Astrocyte of the hippocampus (primary cell): Measurements from ENCODE around the gene UBLCP1.
"Not testable (repeated sequence)": the region's sequence is repeated elsewhere in the genome, so short reads cannot be mapped to it uniquely, and the experiment has no call there.

Source experiments
- DNase-seq: peaks from one replicate; pipeline ENCODE4 v3.0.0; 2011; ENCODE audit warnings: low read depth, low spot score

Gene UBLCP1, protein sequence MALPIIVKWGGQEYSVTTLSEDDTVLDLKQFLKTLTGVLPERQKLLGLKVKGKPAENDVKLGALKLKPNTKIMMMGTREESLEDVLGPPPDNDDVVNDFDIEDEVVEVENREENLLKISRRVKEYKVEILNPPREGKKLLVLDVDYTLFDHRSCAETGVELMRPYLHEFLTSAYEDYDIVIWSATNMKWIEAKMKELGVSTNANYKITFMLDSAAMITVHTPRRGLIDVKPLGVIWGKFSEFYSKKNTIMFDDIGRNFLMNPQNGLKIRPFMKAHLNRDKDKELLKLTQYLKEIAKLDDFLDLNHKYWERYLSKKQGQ

DNA sequence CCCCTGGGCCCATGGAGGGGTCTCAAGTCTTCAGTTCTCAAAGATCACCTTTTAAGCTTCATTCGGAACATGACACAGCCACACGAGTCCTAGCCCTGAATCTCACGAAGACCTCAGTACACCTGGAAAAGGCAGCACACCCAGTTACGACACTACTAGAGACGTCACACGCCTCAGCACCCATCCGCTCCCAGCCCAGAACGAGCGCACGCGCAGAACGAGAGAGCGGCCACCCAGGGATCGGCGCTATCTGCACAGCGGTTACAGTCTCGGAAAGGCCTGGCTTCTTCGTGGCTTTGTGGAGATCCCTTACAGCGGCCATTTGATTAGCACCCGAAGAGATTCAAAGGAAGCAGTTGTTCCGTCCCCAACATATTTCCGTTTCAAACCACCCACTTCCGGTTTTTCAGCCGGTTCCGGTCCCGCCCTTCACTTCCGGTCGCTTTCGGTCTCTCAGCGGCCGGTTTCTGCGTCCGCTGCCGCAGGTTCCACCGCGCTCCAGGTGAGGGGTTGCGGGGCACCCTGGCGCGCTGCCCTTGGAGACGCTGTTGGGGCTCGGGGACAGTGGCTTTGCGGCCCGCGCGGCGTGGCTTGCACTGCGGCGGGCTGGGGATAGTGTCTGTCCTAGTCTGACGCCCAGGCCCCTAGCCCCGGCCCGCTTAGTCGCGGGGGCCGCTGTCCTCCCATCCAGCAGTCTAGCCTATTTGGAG, at the start of gene UBLCP1:
Gene UBLCP1, plus strand, starts transcription at position 432 of the 710 bp plus-strand sequence. CDS start 5,626 bp downstream, outside the sequence.
- peak; percentile 89 for DNase-seq

DNA sequence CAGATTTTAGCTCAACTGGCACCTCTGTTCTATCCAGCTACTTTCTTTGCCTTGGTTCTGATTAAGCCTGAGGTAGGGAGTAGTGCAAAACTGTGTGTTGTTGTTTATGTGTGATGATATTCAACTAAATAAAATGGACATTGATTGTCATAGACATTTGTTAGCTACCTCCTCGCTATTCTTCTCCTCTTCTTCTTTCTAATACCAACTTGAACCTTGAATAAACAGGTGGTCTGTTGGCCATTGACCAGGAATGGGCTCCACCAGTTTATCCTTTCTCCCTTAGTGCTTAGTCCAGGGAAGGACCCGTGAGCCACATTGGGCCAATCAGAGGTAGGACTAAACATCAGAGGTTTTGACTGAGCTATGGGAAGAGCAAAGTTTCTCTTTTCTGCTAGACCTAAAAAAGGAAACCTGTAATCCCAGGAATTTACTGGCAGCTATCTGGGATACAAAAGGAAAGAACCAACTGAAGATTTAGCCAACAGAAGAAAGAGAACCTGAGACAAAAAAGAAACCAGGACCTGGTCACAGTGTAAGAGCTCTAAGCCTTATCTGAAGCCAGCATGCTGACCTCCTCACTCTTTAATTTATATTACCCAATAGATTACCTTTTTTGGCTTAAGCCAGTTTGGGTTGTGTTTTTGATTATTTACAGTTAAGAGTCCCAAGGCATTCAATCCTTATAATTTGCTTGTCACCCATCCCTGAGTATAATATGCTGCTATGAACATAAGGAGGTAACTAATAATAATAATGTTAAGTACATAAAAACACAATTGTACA, 48.4 kb upstream of the UBLCP1 start:
- no peak for DNase-seq

DNA sequence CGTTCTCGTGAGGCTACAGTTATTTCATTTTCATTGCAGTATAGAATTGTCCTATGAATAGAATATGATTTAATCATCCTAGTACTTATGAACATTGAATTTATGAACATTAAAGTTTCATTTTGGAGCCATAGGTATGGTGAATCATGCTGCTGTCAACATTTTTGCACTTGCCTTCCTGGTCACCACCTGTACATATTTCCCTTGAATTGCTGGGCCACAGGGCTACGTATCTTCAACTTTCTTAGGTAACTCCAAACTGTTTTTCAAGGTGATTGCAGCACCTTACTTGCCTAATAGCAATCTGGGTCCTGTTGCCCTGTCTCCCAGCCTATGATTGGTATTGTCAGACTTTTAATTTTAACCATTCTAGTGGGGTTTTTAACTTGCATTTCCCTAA, 47.2 kb upstream of the UBLCP1 start:
- DNase-seq, result no peak

DNA sequence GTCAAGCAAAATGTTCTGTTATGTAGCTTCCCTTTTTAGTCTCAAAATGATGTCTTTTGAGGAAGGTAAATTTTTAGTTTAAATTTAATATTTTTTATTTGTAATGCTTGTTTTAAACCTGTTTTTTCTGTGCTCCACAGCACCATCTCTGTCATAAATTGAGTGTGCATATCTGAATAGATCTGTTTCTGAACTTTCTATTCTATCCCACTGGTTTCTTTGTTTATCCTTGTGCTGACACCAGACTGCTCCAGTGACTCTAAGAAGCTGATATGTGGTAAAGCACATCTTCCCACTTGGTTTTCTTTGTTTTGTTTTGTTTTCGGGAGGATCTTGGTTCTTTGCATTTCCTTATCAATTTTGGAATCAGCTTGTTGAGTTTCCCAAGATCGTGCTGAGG, 46.6 kb upstream of the UBLCP1 start:
- no peak for DNase-seq

DNA sequence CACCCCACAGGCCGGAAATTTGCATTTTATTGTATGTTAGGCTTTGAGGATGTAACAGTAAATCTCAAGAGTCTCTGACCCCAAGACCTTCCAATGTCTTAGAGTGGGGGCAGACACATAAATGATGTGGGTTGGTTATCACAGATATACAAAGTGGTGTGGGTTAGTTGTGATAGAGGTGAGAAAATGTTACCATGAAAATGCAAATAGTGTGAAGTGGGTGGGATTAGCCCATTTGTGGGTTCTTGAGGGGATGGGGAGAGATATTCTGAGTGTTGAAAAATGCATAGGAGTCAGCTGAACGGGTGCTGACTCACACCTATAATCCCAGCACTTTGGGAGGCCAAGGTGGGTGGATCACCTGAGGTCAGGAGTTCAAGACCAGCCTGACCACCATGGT, 45.9 kb upstream of the UBLCP1 start:
- DNase-seq, result no peak

DNA sequence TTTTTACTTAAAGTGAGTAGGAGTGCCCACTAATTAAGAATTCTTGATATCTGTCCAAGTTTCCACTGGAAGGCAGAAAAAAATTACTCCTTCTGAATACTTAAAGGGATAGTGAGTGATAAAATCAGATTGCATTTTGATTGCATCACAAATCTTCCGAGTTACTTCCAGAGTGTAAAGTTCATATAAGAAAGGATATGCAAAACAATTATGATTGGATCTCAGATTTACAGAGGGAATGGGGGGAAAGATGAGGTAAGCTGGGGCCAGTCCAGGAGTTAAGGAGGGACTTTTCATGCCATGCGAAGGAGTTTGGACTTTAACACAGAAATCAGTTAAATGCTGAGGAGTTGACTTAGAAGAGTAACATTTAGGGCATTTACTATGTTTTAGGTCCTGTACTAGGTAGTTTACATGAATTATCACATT, 44.5 kb upstream of the UBLCP1 start:
- DNase-seq, result peak; percentile 28

DNA sequence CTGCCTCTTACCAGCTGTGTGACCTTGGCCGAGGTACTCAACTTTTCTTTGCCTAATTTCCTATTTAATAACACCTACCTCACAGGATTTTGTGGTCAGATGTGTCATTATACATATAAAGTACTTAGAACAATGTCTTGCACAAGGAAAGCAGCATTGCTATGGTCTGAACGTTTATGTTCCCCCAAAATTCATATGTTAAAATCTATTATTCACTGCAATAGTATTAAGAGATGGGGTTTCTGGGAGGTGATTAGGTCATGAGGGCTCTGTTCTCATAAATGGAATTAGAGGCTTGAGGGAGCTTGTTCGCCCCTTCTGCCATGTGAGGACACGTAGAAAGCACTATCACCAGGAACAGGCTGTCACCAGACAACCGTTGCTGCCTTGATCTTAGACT, 42.9 kb upstream of the UBLCP1 start:
- no peak for DNase-seq

DNA sequence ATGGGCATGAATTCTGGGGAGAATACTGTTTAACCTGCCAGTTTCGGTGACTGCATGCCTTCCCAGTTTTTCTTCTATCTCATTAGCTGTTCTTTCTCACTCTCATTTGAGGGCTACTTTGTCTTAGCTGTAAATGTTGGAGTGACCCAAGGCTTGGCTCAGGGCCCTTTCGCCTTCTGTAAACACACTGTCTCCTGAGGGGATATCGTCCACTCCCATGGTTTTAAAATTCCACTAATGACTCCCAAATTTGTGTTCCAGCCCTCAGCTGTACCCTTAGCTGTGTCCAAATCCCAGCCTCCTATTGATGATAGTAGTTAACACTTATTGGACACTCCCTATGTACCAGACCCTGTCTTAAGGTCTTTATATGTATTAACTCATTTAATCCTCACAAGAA, 39.6 kb upstream of the UBLCP1 start:
- DNase-seq, result no peak

DNA sequence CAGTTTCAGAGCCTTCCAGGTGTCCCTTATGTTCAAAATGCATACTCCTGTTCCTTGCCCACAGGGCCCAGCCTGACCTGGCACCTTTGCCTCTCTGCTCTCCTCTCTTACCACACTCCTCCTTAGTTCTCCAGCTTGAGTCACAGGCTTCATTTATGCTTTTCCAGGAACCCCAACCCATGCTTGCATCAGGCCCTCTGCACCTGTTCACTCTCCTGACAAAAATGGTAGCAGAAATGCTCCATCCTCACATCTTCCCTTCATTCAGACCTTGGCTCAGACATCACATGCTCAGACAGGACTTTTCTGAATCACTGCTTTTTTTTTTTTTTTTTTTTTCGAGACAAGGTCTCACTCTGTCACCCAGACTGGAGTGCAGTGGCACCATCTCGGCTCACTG, 38.6 kb upstream of the UBLCP1 start:
- DNase-seq, result no peak

DNA sequence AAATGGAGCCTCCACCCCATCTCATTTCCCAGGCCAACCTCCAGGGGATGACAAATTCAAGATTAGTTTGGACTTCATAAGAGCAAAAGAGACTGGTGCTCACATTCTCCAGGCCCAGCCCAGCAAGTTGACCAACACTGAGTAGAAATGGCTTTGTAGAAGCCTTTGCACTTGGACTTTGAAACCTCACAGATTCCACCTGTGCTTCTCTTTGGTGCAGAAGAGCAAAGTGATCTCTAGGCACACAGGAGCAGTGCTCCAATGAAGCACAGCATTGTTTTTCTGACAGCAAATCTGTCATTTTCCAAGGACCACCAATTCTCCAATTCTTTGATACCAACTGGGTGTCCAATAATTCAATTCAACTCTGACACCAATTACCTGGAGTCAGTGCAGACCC, 36.6 kb upstream of the UBLCP1 start:
- no peak for DNase-seq

DNA sequence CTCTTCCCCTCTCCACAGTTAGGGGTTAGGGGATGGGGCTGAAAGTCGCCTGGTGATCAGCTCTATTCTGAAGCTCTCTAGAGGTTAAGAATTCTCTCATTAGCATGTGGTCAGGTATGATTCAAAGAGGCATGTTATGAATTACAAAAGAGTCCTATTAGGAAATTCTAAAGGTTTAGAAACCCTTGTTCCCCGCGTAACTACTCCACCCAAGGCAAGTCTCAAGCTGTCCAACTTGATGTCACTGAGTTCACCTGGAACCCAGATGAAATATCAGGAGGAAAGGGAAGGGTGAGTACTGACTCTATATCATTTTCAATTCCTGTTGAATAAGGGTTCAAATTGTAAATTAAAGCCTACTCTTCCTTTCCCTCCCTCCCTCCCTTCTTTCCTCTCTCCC, 35.6 kb upstream of the UBLCP1 start:
- no peak for DNase-seq

DNA sequence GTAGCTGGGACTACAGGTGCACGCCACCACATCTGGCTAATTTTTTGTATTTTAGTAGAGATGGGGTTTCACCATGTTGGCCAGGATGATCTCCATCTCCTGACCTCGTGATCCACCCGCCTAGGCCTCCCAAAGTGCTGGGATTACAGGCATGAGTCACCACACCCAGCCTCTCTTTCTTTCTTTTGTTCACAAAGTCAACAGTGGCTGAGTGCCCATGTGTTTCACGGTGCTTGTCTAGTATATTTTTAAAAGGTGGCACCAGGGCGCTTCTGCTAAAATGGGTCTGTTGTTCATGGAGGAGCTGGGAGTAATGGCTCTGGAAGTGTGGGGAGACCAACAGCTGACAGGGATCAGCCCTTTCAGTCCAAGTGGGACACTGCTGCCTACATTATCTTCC, 35.0 kb upstream of the UBLCP1 start:
- DNase-seq, result peak; percentile 39

DNA sequence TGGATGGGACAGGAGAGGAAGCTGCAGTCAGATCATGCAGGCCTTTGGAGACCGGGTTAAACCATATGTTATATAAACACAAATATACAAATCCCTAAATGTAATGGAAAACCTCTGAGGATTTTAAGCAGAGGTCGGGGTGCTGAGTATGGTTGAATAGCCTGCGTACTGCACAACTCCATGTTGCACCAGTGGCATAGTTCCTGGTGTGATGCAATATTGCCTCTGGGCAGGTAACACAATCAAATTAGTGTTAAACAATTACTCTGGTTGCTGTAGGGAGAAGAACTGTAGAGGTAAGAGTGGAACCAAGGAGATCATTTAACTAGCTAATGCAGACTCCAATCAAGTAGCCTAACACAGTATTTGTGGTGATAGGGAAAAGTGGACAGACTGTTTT, 32.4 kb upstream of the UBLCP1 start:
- DNase-seq, result no peak

DNA sequence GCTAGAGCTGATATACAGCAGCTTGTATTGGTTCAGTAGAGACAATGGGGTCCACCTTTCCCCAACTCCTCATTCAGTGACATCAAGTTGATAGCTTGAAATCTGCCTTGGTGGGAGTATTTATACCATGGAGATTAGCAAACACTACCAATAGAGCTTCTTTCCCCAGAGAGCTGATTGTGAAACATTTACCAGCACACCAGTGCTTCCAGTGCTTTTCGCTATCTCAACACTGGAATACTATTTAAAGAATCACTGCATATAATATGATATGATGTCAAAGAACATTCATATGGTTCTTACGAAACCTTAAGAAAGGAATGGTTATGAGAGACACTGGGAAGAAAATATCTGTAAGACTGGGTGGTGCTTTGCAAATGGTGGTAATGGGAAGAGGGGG, 31.9 kb upstream of the UBLCP1 start:
- no peak for DNase-seq

DNA sequence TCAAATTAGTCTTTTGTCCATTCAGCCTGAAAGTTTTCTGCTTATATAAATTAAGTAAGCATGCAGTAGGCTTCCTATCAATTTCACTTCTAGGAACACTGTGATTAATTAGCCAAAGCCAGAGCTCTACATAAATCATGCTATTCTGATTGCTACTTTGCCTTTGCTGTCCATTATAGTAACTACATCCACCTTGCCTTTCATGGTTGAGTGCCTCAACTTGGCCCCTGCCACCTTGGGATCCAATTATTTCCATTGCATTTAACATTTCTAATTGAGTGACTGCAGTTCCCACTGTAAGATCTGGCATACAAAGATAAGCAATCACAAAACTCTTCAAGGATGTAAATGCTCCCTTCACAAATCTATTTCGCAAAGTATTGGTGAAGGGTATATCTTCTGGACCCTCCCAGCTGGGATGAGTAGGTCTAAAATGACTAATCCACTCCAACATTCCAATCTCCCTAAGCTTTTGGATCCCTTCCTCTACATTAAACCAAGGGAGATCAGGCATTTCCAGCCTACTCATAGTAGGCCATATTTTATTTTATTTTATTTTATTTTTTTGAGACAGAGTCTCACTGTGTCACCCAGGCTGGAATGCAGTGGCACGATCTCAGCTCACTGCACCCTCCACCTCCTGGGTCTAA, 27.1 kb upstream of the UBLCP1 start:
- not testable (repeated sequence) for DNase-seq

DNA sequence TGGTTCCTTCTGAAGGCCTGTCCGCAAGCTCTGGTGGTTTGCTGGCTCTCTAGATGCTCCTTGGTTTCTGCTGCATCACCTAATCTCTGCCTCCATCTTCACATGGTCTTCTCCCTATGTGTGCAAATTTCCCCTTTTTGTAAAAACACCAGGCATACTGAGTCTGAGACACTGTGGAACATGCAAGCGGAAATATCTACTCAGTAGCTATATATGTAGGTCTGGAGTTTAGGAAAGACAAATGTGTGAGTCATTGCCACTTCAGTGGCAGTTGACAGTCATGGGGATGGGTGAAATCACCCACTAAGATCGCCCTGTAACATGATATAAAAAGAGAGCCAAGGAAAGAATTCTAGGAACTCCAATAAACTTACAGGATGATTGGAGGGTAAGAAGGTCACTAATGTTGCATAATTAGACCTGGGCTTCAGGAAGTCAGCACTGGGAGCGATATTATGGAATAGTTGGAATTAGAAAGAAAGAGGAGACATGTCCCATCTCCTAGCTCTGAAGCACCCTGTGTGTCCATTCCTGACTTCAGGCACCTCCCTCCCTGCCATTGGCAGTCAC, 22.7 kb upstream of the UBLCP1 start:
- DNase-seq, result peak; percentile 46

DNA sequence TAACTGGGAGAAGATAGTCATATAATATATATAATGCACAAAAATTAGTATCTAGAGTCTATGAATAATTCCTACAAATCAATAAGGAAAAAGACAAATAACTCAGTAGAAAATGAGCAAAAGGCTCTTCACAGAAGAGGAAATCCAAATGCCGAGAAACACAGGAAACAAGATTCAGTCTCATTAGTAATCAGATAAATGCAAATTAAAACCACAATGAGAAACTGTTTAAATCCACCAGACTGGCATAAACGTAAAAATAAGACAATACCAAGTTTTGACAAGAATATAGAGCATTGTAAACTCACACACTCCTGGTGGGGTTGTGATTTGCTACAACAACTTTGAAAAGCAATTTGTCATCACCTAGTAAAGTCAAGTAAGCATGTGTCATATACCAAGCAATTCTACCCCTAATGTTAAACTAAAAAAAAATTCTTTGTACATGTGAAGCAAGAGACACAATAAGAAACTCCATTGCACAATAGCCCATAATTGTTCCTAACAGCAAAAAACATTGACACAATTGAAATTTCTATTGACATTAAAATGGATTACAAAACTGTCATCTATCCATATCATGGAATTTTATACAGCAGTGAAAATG, 21.0 kb upstream of the UBLCP1 start:
- DNase-seq, result no peak

DNA sequence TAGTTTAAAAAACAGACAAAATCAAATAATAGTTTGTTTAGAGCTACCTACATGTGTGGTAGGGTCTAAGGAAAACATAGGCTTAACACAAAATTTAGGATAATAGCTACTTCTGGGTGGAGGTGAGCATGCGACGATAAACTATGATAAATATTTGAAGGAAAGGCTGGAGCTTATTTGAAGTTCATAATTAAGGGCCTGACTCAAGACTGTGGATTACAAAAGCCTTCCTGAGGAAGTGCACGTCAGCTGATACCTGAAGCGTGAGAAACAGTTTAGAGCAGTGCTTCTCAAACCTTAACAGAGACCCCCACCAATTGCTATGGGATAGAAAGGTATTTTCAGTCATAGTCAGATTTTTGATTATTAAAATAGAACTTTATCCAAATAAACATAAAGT, 20.4 kb upstream of the UBLCP1 start:
- DNase-seq, result no peak

DNA sequence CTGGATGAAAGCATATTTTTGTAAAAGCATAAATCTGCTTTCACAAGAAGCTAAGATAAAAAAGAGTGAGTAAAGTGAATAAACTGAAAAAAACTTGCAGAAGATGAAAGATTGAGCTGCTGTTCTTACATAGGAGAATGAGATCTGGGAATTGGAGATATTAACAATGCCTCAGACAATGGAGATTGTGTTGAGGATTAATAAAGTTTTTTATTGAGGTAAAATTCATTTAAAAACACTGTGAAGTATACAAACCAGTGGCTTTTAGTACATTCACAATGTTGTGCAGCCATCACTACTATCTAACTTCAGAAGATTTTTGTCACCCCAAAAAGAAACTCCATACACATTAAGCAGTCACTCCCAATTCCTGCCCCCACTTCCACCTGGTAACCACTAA, 19.7 kb upstream of the UBLCP1 start:
- no peak for DNase-seq

DNA sequence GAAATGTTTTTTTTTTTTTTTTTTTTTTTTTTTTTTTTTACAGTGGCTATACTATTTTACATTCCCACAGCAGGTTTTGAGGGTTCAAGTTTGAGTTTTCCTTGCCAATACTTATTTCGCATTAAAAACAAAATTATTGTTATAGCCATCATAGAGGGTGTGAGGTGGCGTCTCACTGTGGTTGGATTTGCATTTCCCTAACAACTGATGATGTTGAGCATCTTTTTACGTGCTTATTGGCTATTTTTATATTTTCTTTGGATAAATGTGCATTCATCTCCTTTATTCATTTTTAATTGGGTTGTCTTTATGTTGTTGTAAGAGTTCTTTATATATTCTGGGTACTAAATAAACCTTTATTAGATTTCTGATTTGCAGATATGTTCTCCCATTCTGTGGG, 18.9 kb upstream of the UBLCP1 start:
- DNase-seq, result no peak

DNA sequence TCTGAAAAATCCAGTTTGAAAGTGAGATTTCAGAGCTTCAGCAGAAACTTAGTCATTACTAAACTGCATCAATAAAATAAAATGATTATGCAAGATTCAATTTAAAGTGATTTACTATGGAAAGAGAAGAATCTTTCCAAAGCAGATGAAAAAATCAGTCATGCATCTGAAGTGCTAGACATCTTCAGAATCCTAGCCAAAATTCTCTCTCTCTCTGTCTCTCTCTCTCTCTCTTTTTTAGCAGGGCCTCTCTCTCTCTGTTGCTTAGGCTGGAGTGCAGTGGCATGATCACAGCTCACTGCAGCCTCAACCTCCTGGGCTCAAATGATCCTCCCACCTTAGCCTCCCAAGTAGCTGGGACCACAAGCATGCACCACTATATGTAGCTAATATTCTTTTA, 18.2 kb upstream of the UBLCP1 start:
- DNase-seq, result no peak
